ENCODE data around the gene TMEM138.
"Not testable (repeated sequence)": the region's sequence is repeated elsewhere in the genome, so short reads cannot be mapped to it uniquely, and the experiment has no call there.

Gene TMEM138

GRCh38 chr11:61368646-61369045 lies 6.5 kb downstream of the TMEM138 start:
- no peak for DNase-seq

- DNase-seq, result no peak
Measured at GRCh38 chr11:61369372-61370348, 7.5 kb downstream of the TMEM138 start.

- DNase-seq, result no peak
Measured at GRCh38 chr11:61370349-61371005, 8.3 kb downstream of the TMEM138 start.

GRCh38 chr11:61372659-61373420 lies 10.7 kb downstream of the TMEM138 start:
- DNase-seq, result no peak

- no peak for DNase-seq
Measured at GRCh38 chr11:61375761-61376108, 13.6 kb downstream of the TMEM138 start.

- DNase-seq, result no peak
Measured at GRCh38 chr11:61377461-61378160, 15.4 kb downstream of the TMEM138 start.

- DNase-seq, result no peak
Measured at GRCh38 chr11:61378713-61379313, 16.6 kb downstream of the TMEM138 start.

- DNase-seq, result no peak
Measured at GRCh38 chr11:61380884-61381283, 18.7 kb downstream of the TMEM138 start.

- DNase-seq, result not testable (repeated sequence)
Measured at GRCh38 chr11:61383859-61384258, 21.7 kb downstream of the TMEM138 start.

- DNase-seq, result peak in 1 of 2 experiments; percentile 33
Measured at GRCh38 chr11:61384271-61385242, 22.4 kb downstream of the TMEM138 start.

GRCh38 chr11:61390161-61390560 lies 28.0 kb downstream of the TMEM138 start:
- no peak for DNase-seq

GRCh38 chr11:61392981-61393595 lies 30.9 kb downstream of the TMEM138 start:
- peak; percentile 5 to 29 for DNase-seq

- no peak for DNase-seq
Measured at GRCh38 chr11:61401173-61401572, 39.0 kb downstream of the TMEM138 start.

- DNase-seq, result no peak
Measured at GRCh38 chr11:61401573-61401972, 39.4 kb downstream of the TMEM138 start.

GRCh38 chr11:61403658-61404057 lies 41.5 kb downstream of the TMEM138 start:
- DNase-seq, result no peak

- no peak for DNase-seq
Measured at GRCh38 chr11:61404103-61404502, 41.9 kb downstream of the TMEM138 start.

GRCh38 chr11:61404641-61405040 lies 42.5 kb downstream of the TMEM138 start:
- no peak for DNase-seq

GRCh38 chr11:61406067-61406466 lies 43.9 kb downstream of the TMEM138 start:
- no peak for DNase-seq

GRCh38 chr11:61406991-61407728 lies 45.0 kb downstream of the TMEM138 start:
- DNase-seq, result no peak

GRCh38 chr11:61411589-61411988 lies 49.4 kb downstream of the TMEM138 start:
- DNase-seq, result no peak
